Adrenal gland (tissue), 5 donors: ENCODE data around the gene FOSL1.

Experiments used
- POLR2A ChIP-seq, 2 donors: fragments of 450-650 bp; IDR thresholded peaks; one replicate each; pipeline ENCODE4 v1.6.1; 2017; ENCODE audit warnings: antibody characterized with exemption in 2 of 2, mild to moderate bottlenecking in 2 of 2, moderate library complexity in 1 of 2
- TF ChIP-seq, protein P1 (sequence below), 6 experiments: fragments of 450-650 bp in 4 of 6; fragments of 200-600 bp in 2 of 6; sonication (generic) in 1 of 6; IDR thresholded peaks; 1 replicate in 5 of 6; 2 replicates in 1 of 6; pipeline versions ENCODE4 v1.5.1 to v1.8.0; 2016 to 2021; ENCODE audit warnings: antibody characterized with exemption in 6 of 6, mild to moderate bottlenecking in 2 of 6, moderate library complexity in 1 of 6
- donor health status: DM: no; HTN: no; CAD: no.

DNA sequence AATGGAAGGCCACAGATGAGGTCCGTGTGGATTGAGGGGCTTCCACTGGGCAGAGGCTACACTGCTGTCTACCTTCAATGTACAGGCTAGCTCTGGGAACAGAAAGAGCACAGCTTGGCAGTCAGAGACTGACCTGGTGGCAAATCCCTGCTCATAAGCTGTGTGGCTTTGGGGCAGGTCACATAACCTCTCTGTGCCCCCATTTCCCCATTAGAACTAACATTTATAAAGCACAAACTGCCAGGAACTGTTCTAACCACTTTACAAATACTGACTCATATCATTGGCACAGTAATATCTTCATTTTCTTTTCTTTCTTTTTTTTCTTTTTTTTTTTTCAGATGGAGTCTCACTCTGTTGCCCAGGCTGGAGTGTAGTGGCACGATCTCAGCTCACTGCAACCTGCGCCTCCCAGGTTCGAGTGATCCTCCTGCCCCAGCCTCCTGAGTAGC, 3.1 kb downstream of the FOSL1 start:
- TF ChIP-seq, protein P1, sequence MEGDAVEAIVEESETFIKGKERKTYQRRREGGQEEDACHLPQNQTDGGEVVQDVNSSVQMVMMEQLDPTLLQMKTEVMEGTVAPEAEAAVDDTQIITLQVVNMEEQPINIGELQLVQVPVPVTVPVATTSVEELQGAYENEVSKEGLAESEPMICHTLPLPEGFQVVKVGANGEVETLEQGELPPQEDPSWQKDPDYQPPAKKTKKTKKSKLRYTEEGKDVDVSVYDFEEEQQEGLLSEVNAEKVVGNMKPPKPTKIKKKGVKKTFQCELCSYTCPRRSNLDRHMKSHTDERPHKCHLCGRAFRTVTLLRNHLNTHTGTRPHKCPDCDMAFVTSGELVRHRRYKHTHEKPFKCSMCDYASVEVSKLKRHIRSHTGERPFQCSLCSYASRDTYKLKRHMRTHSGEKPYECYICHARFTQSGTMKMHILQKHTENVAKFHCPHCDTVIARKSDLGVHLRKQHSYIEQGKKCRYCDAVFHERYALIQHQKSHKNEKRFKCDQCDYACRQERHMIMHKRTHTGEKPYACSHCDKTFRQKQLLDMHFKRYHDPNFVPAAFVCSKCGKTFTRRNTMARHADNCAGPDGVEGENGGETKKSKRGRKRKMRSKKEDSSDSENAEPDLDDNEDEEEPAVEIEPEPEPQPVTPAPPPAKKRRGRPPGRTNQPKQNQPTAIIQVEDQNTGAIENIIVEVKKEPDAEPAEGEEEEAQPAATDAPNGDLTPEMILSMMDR (IDR thresholded peaks at IDR 0.05), result no peak
- no peak for TF ChIP-seq POLR2A (IDR thresholded peaks at IDR 0.05)
